ENCODE results near the gene ST3GAL6.

- TF ChIP-seq REST (IDR thresholded peaks at IDR 0.05; ENCODE audit: borderline replicate concordance) (no peak), CTCF (IDR thresholded peaks at IDR 0.05; ENCODE audit: poor library complexity, severe bottlenecking) (no peak), POLR2AphosphoS5 (IDR thresholded peaks at IDR 0.05) (no peak), EZH2 (IDR thresholded peaks at IDR 0.05; ENCODE audit: borderline replicate concordance, insufficient read depth, low read length, poor library complexity, severe bottlenecking) (no peak), SMC3 (conservative IDR thresholded peaks at IDR 0.05; ENCODE audit: poor library complexity) (no peak), TAF1 (IDR thresholded peaks at IDR 0.05; ENCODE audit: low read depth) (no peak), EP300 (conservative IDR thresholded peaks at IDR 0.05; ENCODE audit: poor library complexity, severe bottlenecking) (no peak)
Measured at GRCh38 chr3:98806521-98806920, 43.4 kb downstream of the ST3GAL6 start.
